ENCODE data around the gene PSD. TPM values are rescaled to one million over a fixed set of nuclear protein-coding genes. Genes with fewer than 3 reads are reported as not detected.
A peak's percentile ranks its signal among the peaks of the same experiment; 100 is the strongest.

Gene PSD
- total and polyA plus RNA-seq, 10 of the 15 experiments (the other 5 are each of a cell fraction or from before 2014, with no cell fraction given), result 0.11 to 2.0 (median 0.49) TPM; not detected in 2

DNA sequence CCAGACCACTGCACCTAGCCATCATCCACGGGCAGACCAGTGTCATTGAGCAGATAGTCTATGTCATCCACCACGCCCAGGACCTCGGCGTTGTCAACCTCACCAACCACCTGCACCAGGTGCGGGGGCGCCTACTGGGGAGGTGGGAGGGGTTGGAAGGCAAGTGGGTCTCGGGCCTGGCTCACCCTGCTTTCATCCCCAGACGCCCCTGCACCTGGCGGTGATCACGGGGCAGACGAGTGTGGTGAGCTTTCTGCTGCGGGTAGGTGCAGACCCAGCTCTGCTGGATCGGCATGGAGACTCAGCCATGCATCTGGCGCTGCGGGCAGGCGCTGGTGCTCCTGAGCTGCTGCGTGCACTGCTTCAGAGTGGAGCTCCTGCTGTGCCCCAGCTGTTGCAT lies 18.5 kb downstream of the PSD start:
- intact Hi-C loops (cut with micrococcal nuclease; ENCODE audit: unreplicated experiment) (no loop called here), in situ Hi-C loops (cut with MboI) (no loop called here)
- ChIA-PET SMC1A (ENCODE audit: uncharacterized antibody, unreplicated experiment) (interaction anchor here (0.5 to 3.5 kb wide), 5 partner anchors 17 to 183 kb away, joined by 3 to 15 read pairs (median 3); partner anchors contain the start of gene FBXL15), POLR2A (interaction anchor here (0.9 to 1.1 kb wide), 3 partner anchors 13 to 52 kb away, joined by 3 to 6 read pairs (median 3); no protein-coding TSS in a partner anchor), CTCF (interaction anchor here (1.2 to 12.1 kb wide), 15 partner anchors 9 to 213 kb away, joined by 3 to 90 read pairs (median 7); partner anchors contain the start of genes C10orf95, CUEDC2 and FBXL15), RAD21 (ENCODE audit: unreplicated experiment) (interaction anchor here (1.1 to 5.8 kb wide), 4 partner anchors 21 to 184 kb away, joined by 3 to 33 read pairs (median 6); partner anchors contain the start of gene FBXL15)
- no TSS peak for BruUV-seq (replicated peaks)
- peak overlapping the region; percentile 90 for H3K4me2 ChIP-seq (ENCODE audit: control insufficient read depth, insufficient read depth)
- 82% methylated on average over 17 of the region's 17 CpGs for WGBS (ENCODE audit: insufficient coverage, insufficient replicate concordance, low lambda C conversion rate, missing lambda C conversion rate)
- H2AFZ ChIP-seq (ENCODE audit: control insufficient read depth, low read depth, low read length), result no peak overlapping the region
- H4K20me1 ChIP-seq (ENCODE audit: control insufficient read depth, insufficient read depth), result peaks cover 4% of the 10 kb centered on the region; the same call in 1 of the 2 replicates
- peaks cover 48% of the 10 kb centered on the region for H3K79me2 ChIP-seq (ENCODE audit: control insufficient read depth, insufficient read depth, low read length)
- TF ChIP-seq POLR2A (IDR thresholded peaks at IDR 0.05; ENCODE audit: low read depth, low read length) (peak; percentile 12; the same call in 1 of the 2 replicates), BCL11A (IDR thresholded peaks at IDR 0.05; ENCODE audit: low read depth, low read length) (no peak)
- H3K4me1 ChIP-seq (ENCODE audit: control insufficient read depth, insufficient read depth, low read length), result peaks cover 20% of the 10 kb centered on the region
- peak overlapping the region; percentile 47; the same call in 1 of the 2 replicates for H3K4me3 ChIP-seq
- DNase-seq (ENCODE audit: low read depth, low spot score), result no peak
- no peak for ATAC-seq
- H3K9ac ChIP-seq (ENCODE audit: control insufficient read depth, insufficient read depth, low read length), result no peak overlapping the region
- FAIRE-seq, result no peak
- H3K27me3 ChIP-seq (replicated peaks in 1 of 2; ENCODE audit: control insufficient read depth in 2 of 2, insufficient read depth in 2 of 2, low read length in 1 of 2), result no peaks in the 10 kb centered on the region
- no peak overlapping the region; the same call in 1 of the 2 replicates for H3K27ac ChIP-seq (ENCODE audit: control insufficient read depth, insufficient read depth)
- peaks cover 20 to 41% of the 10 kb centered on the region in 2 experiments for H3K36me3 ChIP-seq (ENCODE audit: control insufficient read depth in 2 of 2, insufficient read depth in 2 of 2, low read length in 1 of 2)
- H3K9me3 ChIP-seq (replicated peaks; ENCODE audit: control insufficient read depth, insufficient read depth, low read length), result no peaks in the 10 kb centered on the region; the same call in 2 of the 3 replicates

DNA sequence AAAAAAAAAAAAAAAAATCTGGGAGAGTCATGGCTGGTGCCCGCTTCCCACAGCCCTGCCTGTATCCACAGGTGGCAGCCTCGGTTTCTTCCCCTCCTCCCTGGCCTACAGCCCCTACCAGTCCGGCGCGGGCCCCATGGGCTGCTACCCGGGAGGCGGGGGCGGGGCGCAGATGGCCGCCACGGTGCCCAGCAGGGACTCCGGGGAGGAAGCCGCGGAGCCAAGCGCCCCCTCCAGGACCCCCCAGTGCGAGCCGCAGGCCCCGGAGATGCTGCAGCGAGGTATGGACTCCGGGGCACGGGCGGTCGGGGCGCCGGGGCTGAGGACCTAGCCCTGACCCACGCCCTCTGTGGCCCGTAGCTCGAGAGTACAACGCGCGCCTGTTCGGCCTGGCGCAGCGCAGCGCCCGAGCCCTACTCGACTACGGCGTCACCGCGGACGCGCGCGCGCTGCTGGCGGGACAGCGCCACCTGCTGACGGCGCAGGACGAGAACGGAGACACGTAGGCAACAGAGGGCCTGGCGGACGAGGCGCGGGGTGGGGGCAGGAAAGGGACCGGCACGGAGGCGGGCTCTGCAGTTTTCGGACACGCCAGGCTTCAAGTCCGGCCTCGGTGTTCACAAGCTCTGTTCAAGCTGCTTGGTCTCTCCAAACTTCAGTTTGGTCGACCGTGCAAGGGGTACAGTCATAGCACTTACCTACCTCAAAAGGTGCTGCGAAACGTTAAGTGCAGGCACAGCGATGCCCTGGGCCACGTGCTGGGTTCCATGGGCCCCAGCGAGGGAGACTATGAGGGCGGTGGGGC lies 19.2 kb downstream of the PSD start:
- peak; percentile 38 for FAIRE-seq
- TF ChIP-seq SIN3A (IDR thresholded peaks at IDR 0.05; ENCODE audit: low read depth, low read length), result no peak
- TF ChIP-seq, protein P1, sequence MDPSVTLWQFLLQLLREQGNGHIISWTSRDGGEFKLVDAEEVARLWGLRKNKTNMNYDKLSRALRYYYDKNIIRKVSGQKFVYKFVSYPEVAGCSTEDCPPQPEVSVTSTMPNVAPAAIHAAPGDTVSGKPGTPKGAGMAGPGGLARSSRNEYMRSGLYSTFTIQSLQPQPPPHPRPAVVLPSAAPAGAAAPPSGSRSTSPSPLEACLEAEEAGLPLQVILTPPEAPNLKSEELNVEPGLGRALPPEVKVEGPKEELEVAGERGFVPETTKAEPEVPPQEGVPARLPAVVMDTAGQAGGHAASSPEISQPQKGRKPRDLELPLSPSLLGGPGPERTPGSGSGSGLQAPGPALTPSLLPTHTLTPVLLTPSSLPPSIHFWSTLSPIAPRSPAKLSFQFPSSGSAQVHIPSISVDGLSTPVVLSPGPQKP (IDR thresholded peaks at IDR 0.05; ENCODE audit: low read depth, low read length), result peak; percentile 38; the same call in 1 of the 2 replicates
- peak; percentile 60; the same call in 1 of the 2 replicates for TF ChIP-seq ZBED1 (IDR thresholded peaks at IDR 0.05; ENCODE audit: borderline replicate concordance)
- peak; percentile 26 for TF ChIP-seq SP1 (IDR thresholded peaks at IDR 0.05; ENCODE audit: low read depth, low read length)
- TF ChIP-seq, protein P2, sequence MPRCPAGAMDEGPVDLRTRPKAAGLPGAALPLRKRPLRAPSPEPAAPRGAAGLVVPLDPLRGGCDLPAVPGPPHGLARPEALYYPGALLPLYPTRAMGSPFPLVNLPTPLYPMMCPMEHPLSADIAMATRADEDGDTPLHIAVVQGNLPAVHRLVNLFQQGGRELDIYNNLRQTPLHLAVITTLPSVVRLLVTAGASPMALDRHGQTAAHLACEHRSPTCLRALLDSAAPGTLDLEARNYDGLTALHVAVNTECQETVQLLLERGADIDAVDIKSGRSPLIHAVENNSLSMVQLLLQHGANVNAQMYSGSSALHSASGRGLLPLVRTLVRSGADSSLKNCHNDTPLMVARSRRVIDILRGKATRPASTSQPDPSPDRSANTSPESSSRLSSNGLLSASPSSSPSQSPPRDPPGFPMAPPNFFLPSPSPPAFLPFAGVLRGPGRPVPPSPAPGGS (IDR thresholded peaks at IDR 0.05; ENCODE audit: borderline replicate concordance, insufficient read depth, low read depth, low read length, poor library complexity, severe bottlenecking), result no peak
- TF ChIP-seq RB1 (IDR thresholded peaks at IDR 0.05; ENCODE audit: borderline replicate concordance), result peak; percentile 95
- TF ChIP-seq RUNX3 (IDR thresholded peaks at IDR 0.05; ENCODE audit: low read length), result no peak
- TF ChIP-seq GATAD2B (conservative IDR thresholded peaks at IDR 0.05; ENCODE audit: low read depth), result peak; percentile 89
- no peak for TF ChIP-seq BCL11A (IDR thresholded peaks at IDR 0.05; ENCODE audit: low read depth, low read length)
- peak; percentile 86 for TF ChIP-seq BACH1 (IDR thresholded peaks at IDR 0.05; ENCODE audit: borderline replicate concordance)
- TF ChIP-seq NRF1 (conservative IDR thresholded peaks at IDR 0.05; ENCODE audit: low read depth, low read length), result peak; percentile 25; the same call in 1 of the 2 replicates

More for the DNA sequence above, 19.2 kb downstream of the PSD start:
- DNase-seq (ENCODE audit: low read depth, low spot score) (peak; percentile 56), ATAC-seq (peak; percentile 66)
- Histone ChIP-seq H3K36me3 (ENCODE audit: control insufficient read depth in 2 of 2, insufficient read depth in 2 of 2, low read length in 1 of 2) (peaks cover 20 to 41% of the 10 kb centered on the region in 2 experiments), H3K9me3 (replicated peaks; ENCODE audit: control insufficient read depth, insufficient read depth, low read length) (no peaks in the 10 kb centered on the region; the same call in 2 of the 3 replicates), H3K9ac (ENCODE audit: control insufficient read depth, insufficient read depth, low read length) (peak overlapping the region; percentile 70; the same call in 1 of the 2 replicates), H3K79me2 (ENCODE audit: control insufficient read depth, insufficient read depth, low read length) (peaks cover 55% of the 10 kb centered on the region), H3K27me3 (replicated peaks in 1 of 2; ENCODE audit: control insufficient read depth in 2 of 2, insufficient read depth in 2 of 2, low read length in 1 of 2) (no peaks in the 10 kb centered on the region), H4K20me1 (ENCODE audit: control insufficient read depth, insufficient read depth) (peaks cover 4% of the 10 kb centered on the region; the same call in 1 of the 2 replicates), H3K4me3 (peak overlapping the region; percentile 67), H2AFZ (ENCODE audit: control insufficient read depth, low read depth, low read length) (peak overlapping the region; percentile 44; the same call in 1 of the 2 replicates), H3K4me2 (ENCODE audit: control insufficient read depth, insufficient read depth) (peak overlapping the region; percentile 90), H3K27ac (ENCODE audit: control insufficient read depth, insufficient read depth) (peak overlapping the region; percentile 37), H3K4me1 (ENCODE audit: control insufficient read depth, insufficient read depth, low read length) (peaks cover 20% of the 10 kb centered on the region)
- ChIA-PET CTCF (interaction anchor here (0.6 to 12.1 kb wide), 28 partner anchors 9 to 251 kb away, joined by 3 to 90 read pairs (median 4); partner anchors contain the start of genes C10orf95, CUEDC2, FBXL15 and NOLC1), RAD21 (ENCODE audit: unreplicated experiment) (interaction anchor here (0.7 to 5.8 kb wide), 11 partner anchors 11 to 230 kb away, joined by 3 to 33 read pairs (median 4); partner anchors contain the start of gene FBXL15), SMC1A (ENCODE audit: uncharacterized antibody, unreplicated experiment) (interaction anchor here (0.5 to 3.5 kb wide), 9 partner anchors 18 to 184 kb away, joined by 3 to 15 read pairs (median 3); partner anchors contain the start of gene FBXL15), POLR2A (interaction anchor here (0.5 to 1.5 kb wide), 9 partner anchors 14 to 283 kb away, joined by 3 to 6 read pairs (median 3); partner anchors contain the start of genes FBXL15 and NOLC1)
- in situ Hi-C loops (cut with MboI), result no loop called here
- no TSS peak for BruUV-seq (replicated peaks)
- WGBS (ENCODE audit: insufficient coverage, insufficient replicate concordance, low lambda C conversion rate, missing lambda C conversion rate), result 5% methylated on average over 71 of the region's 72 CpGs
- intact Hi-C loops (cut with micrococcal nuclease; ENCODE audit: unreplicated experiment), result loop anchor here (2.0 to 10.0 kb wide), 2 partner anchors 169 to 245 kb away; partner anchors contain the start of gene TRIM8

Measured in GM12878 (cell line).